GM18868 (cell line): ENCODE measurements around the gene LZTS3.
"Not testable (repeated sequence)": the region's sequence is repeated elsewhere in the genome, so short reads cannot be mapped to it uniquely, and the experiment has no call there.

Experiments
- ATAC-seq: cut with Tn5 transposase; IDR thresholded peaks from one replicate; pipeline ENCODE4 v1.9.1; 2021; ENCODE audit warnings: mild to moderate bottlenecking, moderate library complexity; ENCODE audit not compliant: unreplicated experiment

LZTS3 gene

DNA sequence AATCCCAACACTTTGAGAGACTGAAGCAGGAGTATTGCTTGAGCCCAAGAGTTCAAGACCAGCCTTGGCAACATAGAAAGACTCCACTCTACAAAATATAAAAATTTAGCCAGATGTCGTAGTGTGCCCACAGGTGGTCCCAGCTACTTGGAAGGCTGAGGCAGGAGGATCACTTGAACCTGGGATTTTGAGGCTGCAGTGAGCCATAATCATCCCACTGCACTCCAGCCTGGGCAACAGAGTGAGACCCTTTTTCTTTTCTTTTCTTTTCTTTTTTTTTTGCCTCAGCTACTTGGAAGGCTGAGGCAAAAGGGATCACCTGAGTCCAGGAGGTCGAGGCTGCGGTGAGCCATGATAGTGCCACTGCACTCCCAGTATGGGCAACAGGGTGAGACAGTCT is 31.6 kb downstream of the LZTS3 start:
- ATAC-seq, result no peak

DNA sequence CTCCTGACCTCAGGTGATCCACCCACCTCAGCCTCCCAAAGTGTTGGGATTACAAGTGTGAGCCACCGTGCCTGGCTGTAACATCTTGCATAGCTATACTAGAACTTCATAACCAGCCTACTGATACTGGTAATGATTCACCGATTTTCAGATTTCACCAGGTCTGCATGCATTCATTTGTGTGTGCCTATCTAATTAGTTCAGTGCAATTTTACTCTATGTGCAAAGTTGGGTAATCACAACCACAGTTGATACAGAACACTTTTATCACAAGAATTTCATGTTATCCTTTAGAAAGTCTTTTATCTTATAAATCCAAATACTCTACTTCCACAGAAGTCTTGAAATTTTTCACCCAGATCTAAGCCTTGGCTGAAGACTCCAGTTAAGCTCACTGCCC is 35.9 kb downstream of the LZTS3 start:
- ATAC-seq, result no peak

DNA sequence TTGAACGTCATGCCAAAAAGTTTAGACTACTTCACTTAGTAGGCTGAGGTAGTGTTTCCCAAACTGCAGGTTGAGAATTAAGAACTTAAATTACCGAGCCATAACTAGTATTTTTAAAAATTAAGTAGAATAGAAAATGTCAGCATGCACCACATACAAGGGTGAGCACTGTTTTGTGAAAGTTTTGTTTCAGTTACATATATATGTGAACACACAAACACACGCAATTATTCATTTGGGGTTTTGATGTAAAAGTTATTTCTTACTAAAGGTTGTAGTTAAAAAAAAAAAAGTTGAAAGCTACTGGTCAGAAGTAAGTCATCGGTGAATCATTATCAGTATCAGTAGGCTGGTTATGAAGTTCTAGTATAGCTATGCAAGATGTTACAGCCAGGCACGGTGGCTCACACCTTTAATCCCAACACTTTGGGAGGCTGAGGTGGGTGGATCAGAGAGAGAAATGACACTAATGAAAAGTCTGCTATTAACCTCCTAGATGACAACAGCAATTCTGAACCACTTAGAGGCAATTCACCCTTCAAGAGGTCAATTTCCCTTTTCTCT is 37.8 kb downstream of the LZTS3 start:
- ATAC-seq, result no peak

DNA sequence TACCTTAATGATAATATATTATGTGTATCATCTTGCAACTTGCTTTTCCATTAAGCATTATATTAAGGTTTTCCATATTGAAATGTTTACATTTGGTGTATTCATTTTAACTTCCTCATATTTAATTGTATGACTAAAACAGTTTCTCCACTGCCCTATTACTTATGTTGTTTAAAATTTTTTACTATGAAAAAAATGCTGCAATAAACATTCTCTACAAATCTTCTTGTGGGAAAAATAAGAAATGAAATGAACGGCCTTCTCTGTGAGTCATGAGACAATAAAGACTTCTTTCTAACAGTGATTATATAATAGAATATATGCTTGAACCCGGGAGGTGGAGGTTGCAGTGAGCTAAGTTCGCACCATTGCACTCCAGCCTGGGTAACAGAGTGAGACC is 39.2 kb downstream of the LZTS3 start:
- no peak for ATAC-seq

DNA sequence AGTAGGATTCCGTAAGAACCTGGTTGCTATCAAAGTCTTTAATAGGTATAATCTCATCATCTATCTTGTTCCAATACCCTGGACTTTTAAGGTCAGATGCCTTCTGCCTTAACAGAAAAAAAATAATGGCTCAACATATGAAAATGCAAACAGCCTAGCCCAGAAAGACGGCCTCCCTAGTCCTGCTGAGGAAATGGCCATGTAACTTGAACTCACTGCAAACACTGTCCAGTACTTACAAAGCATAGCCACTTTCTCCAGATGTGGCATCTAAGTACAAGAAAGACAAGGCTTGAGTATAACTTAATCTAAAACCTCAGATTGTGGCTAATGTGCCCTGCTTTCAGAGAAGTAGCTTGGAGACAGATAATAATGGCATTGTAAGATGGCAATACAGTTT is 40.2 kb downstream of the LZTS3 start:
- ATAC-seq, result no peak

DNA sequence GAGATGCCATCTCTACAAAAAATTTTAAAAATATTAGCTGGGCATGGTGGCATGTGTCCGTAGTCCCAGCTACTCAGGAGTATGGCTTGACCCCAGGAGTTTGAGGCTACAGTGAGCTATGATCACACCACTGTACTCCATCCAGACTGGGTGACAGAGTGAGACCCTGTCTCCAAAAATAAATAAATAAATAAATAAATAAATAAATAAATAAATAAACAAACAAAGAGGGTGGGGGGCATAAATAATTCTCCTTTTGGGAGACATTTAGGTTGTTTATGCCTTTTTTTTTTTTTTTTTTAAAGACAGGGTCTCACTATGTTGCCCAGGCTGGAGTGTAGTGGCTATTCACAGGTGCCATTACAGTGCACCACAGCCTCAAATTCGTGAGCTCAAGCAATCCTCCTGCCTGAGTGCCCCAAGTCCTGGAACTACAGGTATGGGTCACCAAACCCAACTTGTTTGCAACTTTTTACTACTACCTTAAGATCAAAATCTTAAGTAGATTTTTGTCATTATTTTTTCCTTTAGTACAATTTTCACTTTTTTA is 43.2 kb downstream of the LZTS3 start:
- ATAC-seq, result no peak

DNA sequence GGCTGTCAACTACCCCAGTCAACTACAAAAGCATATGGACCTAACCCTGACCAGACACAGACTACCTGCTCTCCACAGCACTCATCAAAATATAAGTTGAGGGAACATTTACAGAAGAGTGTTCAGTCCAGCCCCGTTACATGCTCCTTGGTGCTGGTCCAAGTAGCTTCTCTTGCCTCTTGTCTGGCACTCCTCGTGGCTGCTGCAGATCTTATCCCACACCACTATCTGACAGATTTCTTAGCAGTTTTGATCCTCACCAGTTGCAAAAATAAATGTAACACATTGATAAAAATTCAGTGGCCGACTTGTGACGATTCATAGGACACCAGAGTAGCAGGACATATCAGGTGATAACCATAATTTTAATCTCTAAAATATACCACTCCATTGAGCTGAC is 44.3 kb downstream of the LZTS3 start:
- ATAC-seq, result no peak

DNA sequence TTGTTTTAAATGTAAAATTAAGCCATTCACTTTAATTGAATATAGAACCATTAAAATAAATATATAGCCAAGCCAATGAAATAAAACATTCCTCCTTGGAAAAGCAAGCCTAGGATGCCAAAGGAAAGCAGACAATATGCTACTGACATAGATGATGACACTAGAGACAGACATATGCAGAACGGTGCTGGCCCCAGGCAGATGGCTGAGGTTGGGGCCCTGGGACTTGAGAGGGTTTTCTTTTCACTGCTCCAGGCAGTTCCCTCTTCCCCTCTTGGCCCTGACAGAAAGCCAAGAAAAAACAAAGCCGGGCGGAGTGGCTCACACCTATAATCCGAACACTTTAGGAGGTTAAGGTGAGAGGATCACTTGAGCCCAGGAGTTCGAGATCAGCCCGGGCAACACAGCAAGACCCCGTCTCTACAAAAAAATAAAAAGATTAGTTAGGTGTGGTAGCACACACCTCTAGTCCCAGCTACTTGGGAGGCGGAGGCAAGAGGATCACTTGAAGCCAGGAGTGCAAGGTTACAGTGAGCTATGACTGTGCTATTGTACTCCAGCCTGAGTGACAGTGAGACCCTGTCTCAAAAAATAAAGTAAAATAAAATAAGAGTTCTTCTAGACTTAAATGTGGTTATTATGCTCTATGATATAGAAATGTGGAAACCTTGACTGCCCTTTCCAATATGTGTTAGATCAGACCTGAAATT is 44.9 kb downstream of the LZTS3 start:
- ATAC-seq, result no peak

DNA sequence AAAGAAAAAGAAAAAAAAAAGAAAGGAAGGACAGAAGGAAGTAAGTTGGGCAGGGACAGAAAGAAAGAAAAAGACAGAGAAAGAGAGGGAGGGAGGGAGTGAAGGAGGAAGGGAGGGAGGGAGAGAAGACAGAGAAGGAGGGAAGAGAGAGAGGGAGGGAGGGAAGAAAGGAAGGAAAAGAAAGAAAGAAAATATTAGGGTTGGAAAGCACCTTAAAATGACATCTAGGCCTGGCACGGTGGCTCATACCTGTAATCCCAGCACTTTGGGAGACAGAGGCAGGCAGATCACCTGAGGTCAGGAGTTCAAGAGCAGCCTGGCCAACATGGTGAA is 46.9 kb downstream of the LZTS3 start:
- no peak for ATAC-seq

DNA sequence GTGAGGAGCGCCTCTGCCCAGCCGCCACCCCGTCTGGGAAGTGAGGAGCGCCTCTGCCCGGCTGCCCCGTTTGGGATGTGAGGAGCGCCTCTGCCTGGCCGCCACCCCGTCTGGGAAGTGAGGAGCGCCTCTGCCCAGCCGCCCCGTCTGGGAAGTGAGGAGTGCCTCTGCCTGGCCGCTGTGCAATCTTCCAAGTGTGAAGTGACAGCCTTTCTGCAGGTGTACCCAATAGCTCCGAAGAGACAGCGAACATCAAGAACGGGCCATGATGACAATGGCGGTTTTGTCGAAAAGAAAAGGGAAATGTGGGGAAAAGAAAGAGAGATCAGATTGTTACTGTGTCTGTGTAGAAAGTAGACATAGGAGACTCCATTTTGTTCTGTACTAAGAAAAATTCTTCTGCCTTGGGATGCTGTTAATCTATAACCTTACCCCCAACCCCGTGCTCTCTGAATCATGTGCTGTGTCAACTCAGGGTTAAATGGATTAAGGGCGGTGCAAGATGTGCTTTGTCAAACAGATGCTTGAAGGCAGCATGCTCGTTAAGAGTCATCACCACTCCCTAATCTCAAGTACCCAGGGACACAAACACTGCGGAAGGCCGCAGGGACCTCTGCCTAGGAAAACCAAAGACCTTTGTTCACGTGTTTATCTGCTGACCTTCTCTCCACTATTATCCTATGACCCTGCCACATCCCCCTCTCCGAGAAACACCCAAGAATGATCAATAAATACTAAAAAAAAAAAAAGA is 47.4 kb downstream of the LZTS3 start:
- not testable (repeated sequence) for ATAC-seq

DNA sequence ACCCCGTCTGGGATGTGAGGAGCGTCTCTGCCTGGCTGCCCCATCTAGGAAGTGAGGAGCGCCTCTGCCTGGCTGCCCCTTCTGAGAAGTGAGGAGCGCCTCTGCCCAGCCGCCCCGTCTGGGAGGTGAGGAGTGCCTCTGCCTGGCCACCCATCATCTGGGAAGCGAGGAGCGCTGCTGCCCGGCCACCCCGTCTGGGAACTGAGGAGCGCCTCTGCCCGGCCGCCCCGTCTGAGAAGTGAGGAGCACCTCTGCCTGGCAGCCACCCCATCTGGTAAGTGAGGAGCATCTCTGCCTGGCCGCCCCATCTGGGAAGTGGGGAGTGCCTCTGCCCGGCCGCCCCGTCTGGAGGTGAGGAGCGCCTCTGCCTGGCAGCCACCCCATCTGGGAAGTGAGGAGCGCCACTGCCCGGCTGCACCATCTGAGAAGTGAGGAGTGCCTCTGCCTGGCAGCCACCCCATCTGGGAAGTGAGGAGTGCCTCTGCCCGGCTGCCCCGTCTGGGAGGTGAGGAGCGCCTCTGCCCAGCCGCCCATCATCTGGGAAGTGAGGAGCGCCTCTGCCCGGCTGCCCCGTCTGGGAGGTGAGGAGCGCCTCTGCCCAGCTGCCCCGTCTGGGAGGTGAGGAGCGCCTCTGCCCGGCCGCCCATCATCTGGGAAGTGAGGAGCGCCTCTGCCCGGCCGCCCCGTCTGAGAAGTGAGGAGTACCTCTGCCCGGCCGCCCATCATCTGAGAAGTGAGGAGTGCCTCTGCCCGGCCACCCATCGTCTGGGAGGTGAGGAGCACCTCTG is 48.4 kb downstream of the LZTS3 start:
- ATAC-seq, result not testable (repeated sequence)

DNA sequence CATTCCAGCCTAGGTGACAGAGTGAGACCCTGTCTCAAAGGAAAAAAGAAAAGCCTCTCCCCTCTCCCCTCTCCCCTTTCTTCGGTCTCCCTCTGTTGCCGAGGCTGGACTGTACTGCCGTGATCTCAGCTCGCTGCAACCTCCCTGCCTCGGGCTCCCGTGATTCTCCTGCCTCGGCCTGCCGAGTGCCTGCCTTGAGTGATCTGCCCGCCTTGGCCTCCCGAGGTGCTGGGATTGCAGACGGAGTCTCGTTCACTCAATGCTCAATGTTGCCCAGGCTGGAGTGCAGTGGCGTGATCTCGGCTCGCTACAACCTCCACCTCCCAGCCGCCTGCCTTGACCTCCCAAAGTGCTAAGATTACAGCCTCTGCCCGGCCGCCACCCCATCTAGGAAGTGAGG is 49.2 kb downstream of the LZTS3 start:
- not testable (repeated sequence) for ATAC-seq

DNA sequence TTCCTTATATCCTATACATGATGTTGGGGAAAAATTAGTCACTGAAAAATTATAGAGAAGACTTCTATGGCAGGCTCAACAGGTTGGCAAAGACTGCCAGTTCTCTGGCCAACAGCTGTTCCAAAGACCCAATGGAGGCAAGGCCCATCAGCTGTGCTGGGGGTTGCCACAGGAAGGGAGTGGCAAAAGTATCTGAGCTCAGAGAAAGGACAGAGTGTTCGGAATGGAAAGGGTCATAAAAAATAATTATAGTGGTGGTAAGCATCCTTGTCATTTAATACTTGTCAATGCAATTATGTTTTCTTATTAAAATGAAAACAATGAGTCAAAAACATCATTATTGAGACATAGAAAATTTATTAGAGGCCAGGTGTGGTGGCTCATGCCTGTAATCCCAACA is 49.8 kb downstream of the LZTS3 start:
- no peak for ATAC-seq

DNA sequence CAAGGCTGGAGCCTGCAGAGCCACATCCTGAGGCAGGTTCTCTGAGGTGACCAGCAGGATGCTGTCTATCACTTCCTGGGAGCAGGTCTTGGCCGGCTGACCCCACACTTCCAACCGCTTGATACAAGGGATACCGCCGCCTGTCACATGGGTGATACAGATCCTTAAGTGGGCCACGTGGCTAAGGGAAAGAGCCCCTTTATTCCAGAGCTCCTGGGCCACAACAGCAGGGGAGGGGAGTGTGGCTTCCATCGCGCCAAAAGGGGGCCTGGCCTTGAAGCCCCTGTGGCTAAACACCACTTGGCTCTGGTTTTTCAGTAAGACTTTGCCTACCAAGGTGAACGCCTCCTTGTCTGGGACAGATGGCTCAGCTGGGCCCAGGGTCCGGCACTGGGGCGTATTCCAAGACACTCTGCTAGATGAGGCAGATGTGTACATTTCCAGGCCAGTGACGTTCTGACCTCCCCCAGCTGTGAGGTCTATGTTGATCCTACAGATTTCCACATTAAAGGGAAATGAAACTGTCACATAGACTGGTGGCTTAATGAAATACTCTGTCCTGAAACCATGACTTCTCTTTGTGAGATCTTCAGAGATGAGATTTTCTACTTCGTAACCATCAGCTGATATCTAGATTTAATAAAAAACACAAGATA is 51.3 kb downstream of the LZTS3 start:
- no peak for ATAC-seq

DNA sequence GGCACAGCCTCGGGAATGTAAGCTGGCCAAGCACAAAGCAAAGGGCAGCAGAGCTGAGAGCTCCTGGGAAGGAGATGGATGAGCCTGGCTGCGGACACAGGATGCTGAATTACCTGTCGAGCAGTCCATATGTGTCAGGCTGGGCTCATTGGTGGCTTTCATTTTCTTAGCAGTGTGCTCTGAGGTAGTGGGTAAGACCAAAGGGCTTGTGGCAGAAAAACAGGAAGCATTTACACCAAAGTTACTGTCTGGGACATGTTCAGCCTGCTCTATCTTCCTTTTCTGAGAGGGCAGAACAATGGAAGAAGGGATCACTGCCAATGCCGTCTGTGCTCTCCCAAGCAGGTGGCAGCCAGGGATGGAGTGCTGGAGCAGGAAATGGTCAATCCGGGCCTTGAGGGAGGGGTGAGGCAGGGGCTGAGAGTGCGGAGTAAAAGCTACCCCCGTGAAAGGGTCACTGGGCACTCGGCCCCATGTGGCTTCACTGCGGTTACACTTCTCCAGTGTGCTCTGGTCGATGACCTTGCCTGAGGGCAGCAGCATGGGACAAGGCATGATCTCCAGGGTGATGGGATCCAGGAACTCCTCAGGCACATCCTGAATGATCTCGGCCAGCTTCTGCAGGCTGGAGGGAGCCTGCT is 52.0 kb downstream of the LZTS3 start:
- ATAC-seq, result no peak

DNA sequence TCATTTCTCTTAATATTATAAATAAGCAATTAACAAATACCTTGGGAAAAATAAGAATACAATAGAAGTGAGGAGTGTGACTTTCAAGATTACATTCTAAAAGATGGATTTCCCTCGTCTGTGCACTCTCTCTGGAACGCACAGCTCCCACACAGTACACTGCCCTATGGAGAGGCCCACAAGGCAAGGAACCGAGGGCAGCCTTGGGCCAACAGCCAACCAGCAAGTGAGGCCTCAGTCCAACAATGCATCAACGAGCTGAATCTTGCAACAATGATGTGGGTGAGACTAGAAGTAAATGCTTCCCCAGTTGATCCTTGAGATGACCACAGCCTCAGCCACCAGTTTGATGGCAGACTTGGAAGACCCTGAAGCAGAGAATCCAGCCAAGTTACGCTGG is 54.3 kb downstream of the LZTS3 start:
- ATAC-seq, result no peak

DNA sequence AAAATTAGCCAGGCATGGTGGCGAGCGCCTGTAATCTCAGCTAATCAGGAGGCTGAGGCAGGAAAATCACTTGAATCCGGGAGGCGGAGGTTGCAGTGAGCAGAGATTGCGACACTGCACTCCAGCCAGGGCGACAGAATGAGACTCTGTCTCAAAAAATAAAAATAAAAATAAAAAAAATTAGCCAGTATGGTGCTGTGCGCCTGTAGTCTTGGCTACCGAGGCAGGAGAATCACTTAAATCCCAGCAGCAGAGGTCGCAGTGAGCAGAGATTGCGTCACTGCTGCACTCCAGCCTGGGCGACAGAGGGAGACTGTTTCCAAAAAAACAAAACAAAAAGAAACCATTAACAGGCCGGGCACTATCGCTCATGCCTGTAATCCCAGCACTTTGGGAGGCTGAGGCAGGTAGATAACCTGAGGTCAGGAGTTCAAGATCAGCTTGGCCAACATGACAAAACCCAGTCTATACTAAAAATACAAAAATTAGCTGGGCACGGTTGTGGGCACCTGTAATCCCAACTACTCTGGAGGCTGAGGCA is 55.4 kb downstream of the LZTS3 start:
- not testable (repeated sequence) for ATAC-seq

DNA sequence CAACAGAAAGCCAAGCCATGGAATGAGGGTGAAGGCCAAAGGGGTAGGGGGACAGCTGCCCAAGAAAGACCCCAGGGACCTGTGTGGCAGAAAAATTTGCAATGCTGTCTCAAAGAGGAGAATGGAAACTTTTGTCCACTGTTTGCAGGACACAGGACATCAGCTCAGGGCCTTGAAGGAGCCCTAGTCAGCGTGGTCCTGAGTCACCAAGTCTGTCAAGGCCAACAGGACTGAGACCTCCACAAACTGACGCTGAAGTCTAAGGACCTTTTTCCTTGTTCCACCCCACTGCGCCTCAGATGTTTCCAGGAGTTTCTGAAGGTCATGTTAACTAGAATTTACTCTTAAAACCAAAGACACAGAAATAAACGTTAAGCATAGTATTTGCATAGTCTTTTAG is 57.0 kb downstream of the LZTS3 start:
- ATAC-seq, result no peak

DNA sequence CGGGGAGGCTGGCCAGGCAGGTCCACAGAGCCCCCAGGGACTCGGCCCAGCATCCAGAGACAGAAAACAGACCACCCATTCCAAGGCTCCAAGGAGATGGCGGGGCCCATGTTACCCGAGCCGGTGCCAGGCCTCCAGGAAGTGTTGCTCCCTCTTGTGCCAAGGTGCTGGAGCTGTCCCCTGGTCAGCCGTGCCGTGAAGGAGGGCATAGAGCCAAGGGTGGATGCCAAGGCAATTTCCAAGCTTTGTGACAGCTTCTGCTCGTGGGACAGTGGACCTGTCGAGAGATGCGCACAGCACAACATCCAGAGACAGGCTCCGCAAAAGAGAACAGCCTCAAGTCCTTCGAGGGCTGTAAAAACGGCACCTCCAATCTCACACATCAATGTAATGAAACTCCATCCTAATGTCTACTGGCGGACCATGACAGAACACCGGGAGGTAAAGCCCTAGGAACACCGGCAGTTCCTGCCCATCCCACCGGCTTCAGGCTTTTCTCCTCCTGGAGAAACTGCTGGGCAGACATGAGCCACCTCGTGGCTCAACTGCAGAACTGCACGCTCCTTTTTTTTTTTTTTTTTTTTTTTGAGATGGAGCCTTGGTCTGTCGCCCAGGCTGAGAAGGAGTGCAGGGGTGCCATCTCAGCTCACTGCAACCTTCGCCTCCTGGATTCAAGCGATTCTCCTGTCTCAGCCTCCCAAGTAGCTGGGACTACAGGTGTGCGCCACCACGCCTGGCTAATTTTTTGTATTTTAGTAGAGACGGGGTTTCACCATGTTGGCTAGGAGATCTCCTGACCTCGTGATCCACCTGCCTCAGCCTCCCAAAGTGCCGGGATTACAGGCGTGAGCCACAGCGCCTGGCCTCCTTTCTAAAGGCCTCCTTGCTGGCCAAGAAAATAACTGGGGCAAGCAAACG is 57.9 kb downstream of the LZTS3 start:
- ATAC-seq, result no peak
